Measurements from ENCODE around the gene OR10G3.

OR10G3 gene

GRCh38 chr14:21518725-21519124 lies 61.2 kb downstream of the OR10G3 start:
- no peak overlapping the region for H3K4me2 ChIP-seq (ENCODE audit: low read depth, low read length)
- DNase-seq: no peak
- H3K9ac ChIP-seq (ENCODE audit: low read length): no peak overlapping the region
- TF ChIP-seq EZH2phosphoT487 (IDR thresholded peaks at IDR 0.05; ENCODE audit: low read length) (no peak), CTCF (IDR thresholded peaks at IDR 0.05; ENCODE audit: low read length) (no peak)
- no peaks in the 10 kb centered on the region for H3F3A ChIP-seq (ENCODE audit: insufficient read depth, low read length)
- no peaks in the 10 kb centered on the region for H4K20me1 ChIP-seq (ENCODE audit: insufficient read depth, low read length)
- H3K4me3 ChIP-seq (ENCODE audit: low read length): no peak overlapping the region
- no peaks in the 10 kb centered on the region for H3K27me3 ChIP-seq (replicated peaks; ENCODE audit: insufficient read depth, low read length)
- no peaks in the 10 kb centered on the region for H3K9me2 ChIP-seq (replicated peaks; ENCODE audit: insufficient read depth, low read length)
- H2AFZ ChIP-seq (ENCODE audit: low read length): no peak overlapping the region
- H3K79me2 ChIP-seq (ENCODE audit: low read length): no peaks in the 10 kb centered on the region
- no peak overlapping the region for H3K27ac ChIP-seq (ENCODE audit: low read length)
- no peaks in the 10 kb centered on the region for H3K9me3 ChIP-seq (replicated peaks; ENCODE audit: insufficient read depth, low read length)
- no peaks in the 10 kb centered on the region for H3K36me3 ChIP-seq (replicated peaks; ENCODE audit: insufficient read depth, low read length)
- H3K4me1 ChIP-seq (ENCODE audit: low read length): no peaks in the 10 kb centered on the region

All from MM.1S (cell line).